GM21423 (cell line): ENCODE data around the gene ASB2.
A peak's percentile ranks its signal among the peaks of the same experiment; 100 is the strongest.

Source experiments
- ATAC-seq: cut with Tn5 transposase; IDR thresholded peaks from one replicate; pipeline ENCODE4 v1.9.1; 2021; ENCODE audit warnings: mild to moderate bottlenecking, moderate library complexity; ENCODE audit not compliant: unreplicated experiment

ASB2 gene

DNA sequence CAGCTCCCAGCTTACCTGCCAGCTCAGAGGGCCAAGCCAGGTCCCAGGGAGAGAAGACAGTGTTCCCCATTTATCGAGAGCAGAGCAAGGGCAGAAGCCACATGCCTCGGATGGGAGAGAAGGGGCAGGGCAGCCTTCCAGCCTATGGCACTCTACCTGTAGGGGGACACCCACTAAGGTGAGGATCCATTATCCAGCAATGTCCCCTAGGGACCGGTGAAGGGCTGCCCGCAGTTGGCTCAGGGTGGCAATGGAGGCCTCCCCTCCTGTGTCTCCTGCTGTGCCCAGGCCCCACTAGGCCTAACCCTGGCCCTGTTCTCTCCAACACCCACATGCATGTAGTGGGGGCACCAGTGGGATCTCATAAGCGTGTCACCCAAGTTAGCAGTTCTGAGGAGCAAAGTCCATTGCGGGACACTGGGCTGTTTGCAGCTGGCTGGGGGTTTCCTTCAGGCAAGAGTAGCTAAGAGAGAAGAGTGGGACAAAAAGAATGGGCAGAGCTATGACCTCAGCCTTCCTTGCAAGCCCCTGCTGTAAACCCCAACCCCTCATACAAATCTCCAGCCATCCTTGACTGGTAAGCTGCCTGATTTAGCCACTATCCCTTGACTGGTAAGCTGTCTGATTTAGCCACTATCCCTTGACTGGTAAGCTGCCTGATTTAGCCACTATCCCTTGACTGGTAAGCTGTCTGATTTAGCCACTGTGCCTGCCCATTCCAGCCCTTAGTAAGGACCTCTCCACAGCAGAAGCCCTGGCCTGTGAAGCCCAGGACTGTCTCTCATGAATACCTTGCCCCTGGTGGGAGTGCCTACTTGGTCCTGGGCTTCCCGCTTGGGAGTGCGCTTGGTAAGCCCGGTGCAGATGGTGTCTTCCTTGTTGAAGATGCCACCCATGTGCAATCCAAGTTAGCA, 5.2 kb upstream of the ASB2 start:
- no peak for ATAC-seq

DNA sequence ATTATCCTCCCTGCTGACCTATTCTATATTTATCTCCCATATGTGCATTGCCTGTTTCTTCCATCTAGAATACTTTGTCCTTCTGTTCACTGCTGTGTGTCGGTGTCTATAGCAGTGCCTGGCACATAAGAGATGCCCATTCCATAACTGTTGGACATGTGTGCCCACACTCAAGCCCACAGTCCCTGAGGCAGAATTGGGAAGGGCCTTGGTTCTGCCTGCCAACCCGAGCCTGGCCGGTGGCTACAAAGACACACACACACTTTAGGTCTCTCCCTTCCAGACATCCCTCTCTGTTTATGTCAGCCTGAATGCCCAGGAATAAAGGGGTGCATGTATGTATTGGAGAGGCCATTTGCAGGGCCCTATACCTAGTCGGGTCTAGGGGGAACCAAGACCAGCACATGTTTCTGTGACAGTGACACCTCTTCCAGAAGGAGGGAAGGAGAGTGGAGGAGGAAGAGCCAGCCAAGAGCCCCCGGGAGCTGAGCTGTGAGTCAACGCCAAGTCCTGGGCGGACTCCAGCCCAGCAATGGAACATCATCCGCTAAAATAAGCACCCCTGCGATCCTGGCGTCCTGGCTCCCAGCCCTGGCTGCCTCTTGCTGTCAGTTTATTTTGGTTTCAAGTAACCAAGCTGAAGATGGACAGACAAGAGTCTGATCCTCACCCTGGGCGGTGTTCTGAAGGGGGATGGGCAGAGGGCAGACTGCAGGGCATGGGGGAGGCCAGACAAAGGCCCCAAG, 4.3 kb upstream of the ASB2 start:
- ATAC-seq: no peak

DNA sequence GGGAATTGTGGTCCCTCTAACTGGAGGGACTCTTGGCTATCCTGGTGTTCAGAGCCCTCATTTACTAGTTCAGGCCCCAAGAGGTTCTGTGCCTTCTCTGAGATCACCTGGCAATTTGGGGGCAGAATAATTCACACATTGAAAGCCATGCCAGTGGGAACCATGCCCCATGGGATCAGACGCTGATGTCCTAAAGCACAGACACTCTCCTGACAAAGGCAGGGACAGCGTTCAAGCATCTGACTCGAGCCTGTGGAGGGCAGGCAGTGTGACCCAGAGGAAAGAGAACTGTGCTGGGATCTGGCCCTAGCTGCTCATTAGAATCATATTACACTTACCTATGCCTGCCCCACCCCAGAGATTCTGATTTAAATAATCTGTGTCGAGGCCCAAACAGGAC, 2.4 kb upstream of the ASB2 start:
- no peak for ATAC-seq

DNA sequence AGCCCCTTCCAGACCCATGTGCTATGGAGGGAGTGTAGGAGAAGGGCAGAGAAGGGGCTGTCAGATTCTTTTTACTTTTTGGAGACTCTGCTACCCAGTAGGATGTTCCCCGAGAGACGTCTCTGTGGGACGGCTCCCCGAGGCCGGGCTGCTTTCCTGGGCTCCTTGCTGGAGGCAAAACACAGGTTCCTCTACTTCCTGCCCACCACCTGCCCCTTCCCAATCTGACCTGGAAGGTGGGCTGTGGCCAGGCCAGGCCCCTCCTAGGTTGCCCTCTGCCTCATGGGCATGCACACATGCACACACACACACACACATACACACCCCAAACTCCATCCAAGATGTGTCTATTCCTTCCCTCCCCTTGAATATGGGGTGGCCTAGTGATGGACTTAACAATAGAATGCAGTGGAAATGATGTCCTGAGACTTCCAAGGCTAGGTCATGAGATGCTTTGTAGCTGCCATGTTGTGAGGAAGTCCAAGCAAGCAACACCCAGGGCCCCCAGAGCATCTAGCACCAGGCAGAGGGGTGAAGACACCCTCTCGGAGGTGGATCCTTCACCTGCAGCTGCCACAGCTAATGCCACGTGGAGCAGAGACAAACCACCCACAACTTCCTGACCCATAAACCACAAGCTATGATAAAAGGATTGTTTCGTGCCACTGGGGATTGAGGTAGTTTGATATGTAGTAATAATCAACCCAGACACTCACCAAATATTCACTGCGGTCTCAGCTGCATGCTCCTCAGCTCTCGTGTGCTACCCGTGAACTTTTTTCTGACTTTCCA, 1.6 kb upstream of the ASB2 start:
- peak; percentile 63 for ATAC-seq

DNA sequence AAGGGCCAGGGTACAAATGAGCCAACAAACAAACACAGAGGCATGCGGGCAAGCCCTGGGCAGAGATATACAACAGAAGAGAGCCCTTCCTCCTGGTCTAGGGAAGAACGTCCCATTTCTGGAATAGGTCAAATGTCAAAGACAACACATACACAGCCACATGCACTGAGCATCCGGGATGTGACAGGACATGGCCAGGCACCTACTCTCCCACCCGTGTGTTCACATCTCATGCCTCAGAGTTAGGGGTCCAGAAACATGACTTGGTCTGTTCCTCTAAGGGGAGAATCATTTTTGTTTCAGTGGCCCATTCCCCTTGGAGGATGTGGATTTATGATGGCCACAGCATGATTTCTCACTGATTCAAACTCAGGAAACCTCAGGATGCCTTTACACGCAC, 801 bp upstream of the ASB2 start:
- ATAC-seq: no peak

DNA sequence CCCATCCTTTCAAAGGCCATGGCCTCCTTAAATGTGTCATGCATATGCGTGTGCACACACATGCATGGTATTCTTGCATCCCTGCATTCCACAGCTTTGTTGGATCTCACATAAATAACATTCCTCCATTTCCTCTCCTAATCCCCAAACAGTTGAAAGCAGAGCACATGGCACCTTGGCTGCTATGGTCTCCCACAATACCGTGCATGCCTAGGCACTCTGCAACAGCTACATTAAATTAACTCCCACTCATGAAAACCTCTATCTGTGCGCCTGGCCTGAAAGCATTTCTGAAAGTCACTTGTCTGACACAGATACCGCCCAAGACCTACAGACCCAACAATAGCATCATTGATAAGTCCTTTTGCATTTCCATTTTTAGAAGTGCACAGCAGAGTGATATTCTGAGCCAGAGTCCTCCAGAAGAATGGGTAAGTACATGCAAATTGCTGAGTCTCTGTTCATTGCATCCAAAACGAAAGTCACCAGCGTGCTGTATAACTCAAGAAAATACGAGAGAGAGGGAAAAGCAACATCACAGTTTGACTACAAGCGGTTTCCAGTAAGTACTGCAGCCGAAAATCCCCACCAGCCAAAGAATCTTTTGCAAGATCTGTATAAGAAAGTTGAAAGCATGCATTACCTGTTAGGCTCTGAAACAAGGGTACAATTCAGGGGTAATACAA, 436 bp downstream of the ASB2 start:
- peak; percentile 48 for ATAC-seq

DNA sequence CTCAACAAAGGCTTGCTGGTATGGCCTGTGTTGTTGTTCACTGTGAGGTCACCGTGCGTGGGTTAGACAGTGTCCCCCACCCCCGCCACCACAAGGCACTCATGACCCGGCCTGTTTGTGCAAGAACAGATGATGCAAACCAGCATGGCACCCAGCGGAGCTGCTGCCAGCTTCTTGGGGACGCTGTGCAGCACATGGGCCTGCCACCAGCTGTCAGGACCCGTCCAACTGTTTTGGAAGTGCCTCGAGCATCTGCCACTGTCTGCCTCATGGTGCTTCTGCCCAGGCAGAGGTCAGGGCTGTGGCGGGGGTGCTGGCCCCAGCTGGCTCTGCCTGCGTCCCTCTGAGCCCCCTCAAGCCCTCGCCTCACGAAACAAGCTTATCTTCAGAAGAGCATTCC, 1.5 kb downstream of the ASB2 start:
- no peak for ATAC-seq

DNA sequence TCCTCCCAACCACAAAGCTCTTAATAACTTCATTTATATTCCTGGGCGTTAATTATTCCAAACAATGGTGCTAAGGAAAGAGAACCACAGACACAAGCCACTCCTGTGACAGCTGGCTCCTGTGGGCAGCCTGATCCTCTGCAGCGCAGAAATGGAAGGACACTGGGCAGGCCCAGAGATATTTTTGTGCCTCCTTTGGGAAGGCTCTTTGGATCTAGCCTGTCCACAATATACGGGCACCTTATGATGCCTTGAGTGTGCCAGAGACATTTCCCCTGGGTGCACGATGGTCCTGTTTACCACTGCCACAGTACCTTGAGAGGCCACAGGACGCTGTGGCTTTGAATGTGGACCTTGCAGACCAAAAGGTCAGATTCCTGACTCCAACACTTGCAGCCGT, 2.1 kb downstream of the ASB2 start:
- ATAC-seq: no peak

DNA sequence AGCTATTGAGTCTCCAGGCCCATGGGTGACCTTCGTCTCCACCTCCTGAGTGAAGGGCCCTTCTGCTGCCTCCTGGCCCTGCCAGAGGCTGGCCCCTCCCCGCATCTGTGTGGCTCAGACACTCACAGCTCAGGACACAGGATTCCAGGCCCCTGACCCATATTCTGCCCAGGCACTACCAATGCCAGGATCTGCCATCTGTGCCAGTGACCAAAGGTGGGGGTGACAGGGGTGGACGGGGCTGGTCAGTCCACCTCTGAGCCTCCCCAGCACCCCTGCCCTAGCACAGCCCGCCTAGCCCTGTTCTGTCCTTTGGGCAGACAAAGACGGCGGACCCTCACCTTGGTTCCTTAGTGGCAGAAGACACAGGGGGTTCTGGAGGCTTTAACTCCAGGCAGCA, 2.8 kb downstream of the ASB2 start:
- ATAC-seq: no peak

DNA sequence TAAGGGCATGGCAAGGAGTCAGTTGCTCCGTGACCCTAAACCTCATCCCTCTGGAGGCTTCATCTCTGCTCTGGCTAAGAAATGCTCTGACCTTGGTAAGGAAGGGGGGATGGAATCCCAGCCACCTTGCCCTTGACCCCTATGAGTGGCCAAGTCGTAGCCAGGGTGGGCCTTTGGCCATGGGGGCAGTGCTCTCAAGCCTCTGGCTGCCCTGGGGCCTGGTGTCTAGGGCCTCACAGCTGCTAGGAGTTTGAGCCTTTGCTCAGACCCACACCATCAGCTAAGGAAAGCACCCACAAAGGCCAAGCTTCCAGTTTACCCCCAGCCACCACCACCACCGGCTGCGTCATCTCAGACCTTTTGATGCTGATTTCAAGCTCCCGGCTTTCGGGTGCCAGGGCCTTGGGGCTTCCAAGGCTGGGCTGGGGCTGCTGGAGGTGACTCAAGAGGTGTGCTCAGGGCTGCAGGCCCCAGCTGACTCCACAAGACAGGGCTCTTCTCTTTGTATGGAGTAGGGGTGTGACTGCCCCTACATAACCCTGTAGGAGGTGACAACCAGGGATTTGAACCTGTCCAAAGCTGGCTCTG, 3.7 kb downstream of the ASB2 start:
- ATAC-seq: no peak

DNA sequence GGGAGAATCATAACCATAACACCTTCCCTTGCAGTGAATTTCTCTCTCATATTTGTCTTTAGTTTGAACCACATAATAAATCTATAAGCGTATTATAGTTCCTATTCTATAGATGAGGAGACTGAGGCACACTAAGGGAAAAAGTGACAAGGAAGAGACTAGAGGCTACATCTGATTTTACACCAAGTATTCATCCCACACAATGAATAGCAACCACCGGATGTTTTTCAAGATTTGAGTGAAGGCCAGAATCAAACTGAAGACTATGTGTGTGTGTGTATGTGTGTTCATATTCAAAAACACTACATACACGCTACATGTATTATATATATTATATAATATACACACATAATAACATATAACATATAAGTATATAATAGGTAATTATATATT, 4.7 kb downstream of the ASB2 start:
- no peak for ATAC-seq

DNA sequence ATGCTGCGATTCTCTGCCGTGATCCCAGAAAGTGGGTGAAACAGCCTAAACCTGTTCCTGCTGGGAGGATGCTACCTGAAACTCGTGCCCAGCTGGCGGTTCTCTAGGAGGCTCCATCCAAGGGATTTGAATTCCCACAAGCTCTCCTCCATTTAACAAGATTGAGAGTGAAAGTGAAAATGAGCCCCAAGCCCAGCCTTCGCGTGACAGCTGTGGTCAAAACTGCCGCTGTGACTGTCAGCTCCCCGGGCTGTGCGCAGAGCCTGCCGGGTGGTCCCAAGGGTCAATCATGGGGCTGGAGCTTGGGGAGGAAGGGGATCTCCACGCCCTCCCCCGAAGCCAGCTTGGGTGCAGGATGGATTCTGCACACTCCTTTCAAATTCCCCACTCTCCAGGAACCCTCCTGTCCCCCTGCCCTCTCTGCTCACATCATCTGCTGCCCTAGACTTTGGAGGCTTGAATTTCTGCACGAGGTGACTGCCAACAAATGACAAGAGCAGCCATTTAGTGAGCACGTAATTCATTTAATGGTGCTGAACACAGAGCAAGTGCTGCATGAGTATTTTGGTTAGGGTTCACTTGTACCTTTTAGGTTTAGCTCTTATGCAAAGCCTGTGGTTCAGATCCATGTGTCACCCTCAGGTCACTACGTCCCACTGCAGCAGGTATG, 5.3 kb downstream of the ASB2 start:
- peak; percentile 41 for ATAC-seq

DNA sequence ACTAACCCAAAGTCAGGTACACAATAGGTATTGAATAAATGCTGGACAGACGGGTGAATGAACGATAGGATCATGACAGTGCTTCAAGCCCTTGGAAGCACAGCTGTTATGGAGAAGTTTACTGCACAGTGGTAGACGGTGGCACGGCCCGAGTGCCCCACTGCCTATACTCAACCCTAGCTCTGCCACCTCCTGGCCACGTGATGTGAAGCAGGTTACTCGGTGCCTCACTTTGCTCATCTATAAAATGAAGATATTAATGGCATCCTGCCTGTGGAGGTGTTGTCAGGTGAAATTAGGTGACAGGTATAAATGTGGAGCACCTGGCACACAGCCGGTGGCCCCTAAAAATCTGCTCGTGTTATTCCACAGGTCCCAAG, 5.8 kb downstream of the ASB2 start:
- peak; percentile 21 for ATAC-seq

DNA sequence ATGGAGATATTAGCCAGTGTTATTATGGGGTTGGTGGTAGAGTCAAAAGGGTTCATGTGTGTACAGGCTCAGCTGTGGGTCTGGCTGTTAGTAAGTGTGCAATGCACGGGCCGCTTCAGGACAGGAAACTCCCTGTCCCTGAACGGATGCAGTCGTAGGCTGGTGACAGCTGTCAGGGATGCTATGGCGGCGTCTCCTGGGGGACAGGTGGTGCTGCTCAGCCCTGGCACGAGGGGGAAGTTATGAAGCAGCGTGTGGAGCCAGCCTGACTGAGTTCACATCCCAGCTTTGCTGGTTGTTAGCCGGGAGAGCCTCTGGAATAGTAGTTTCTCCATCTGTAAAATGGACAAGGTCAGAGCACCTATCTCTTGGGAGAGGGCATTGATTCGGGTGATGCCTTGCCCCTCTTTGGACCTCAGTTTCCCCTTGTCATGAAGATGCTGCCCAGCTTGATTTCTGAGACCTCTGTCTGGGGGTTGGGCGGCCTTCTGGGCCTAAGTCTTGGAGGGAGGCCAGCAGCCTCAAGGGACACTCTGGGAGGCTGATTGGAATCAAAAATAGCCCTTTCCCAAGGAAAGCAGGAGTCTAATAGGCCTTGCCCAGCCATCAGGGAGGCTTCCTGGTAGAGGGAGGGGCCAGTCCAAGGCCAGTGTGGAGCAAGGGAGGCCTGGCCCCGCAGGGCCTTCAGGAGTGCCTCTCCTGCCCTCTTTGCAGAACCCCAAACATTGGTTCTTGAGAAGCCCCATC, 7.1 kb downstream of the ASB2 start:
- peak; percentile 21 for ATAC-seq

DNA sequence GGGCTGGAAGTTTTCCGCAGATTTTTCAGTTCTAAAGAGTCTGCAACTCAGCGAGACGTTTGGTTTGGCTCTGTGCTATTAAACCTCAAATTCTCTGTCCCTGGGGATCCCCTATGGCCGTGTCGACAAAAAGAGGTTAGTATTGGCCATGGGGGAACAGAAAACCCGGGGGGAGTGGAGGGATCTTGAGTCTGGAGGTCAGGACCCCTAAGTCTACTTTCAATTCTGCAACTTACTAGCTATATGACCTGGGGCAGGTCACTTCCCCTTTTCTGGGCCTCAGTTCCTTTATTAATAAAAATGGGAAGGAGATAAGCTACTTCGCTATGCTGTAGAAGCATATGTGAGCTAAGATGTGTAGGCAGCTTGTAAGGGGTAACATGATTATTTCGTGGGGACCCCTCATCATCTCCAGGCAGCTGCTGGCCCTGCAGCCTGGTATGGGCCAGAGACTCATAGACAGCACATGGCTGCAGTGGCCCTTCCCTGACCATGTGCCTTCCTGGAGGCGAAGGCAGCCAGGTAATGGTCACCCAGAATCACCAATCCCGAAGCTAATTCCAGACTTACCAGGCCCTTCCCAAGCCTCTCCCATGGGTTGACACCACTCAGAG, 8.6 kb downstream of the ASB2 start:
- ATAC-seq: peak; percentile 37

DNA sequence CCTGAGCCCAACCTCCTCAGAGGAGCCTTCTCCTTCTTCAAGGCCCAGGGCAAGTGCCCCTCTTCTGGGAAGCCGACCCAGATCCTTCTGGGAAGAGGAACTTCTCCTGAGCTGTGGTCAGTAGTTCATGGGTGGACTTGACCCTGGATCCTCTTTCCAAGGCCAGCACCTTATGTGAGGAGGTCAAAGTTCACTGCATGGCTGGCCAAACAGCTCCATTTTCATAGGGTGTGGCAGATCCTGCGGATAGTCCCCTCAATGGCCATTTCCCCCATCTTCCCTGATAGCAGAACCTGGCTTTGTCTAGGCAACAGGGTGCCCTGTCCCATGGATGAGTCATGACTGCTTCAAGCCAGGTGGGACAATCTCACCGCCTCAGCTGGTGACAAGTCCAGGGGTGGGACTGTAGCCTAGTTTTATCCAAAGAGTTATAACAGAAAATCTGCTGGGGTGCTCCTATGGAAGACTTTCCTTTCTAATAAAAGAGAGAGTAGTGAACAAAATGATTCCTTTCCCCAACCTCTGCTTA, 10.4 kb downstream of the ASB2 start:
- ATAC-seq: no peak

DNA sequence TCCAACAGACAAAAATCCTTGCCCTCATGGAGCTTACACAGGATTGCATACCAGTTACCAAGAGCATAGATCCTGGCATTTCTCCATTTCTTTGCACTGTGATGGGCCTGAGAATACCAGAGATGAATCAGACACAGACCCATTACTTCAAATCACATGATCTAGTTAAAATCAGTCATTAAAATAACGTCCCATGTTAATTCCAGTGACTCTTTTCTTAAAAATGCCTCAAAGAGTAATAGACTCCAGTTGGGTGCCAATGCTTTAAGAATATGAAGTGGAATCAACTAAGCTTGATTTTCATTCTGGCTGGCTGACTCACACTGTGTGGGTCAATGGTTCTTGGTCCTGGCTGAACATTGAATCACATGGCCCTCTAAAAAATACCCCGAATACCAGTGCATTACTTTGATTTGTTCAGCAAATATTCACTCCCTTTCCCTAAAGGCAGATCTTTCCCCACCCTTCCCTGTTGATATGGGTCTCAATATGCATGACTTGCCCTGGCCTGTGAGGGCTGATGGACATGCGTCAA, 11.0 kb downstream of the ASB2 start:
- no peak for ATAC-seq

DNA sequence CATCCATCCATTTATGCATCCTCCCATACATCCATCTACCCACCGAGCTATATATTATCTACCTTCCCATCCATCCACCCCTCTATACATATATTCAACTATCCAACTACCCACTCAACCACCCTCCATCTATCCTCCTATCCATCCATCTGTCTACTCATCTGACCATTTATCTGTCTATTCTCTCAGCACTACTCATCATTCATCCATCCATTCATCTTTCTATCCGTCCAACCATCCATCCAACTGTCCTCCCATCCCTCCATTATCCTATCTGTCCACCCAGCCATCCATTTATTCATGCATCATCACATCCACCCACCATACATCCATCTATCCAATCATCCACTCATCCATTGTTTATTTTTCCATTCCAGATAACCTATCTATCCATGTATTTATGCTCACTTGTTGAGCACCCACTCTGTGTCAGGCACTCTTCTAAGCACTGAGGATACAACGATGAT, 11.5 kb downstream of the ASB2 start:
- ATAC-seq: no peak
